ENCODE data around the gene GLRX.

- TF ChIP-seq POLR2A (IDR thresholded peaks at IDR 0.05; ENCODE audit: low read length) (no peak), GATA1 (IDR thresholded peaks at IDR 0.05; ENCODE audit: low read depth, low read length) (no peak)
Measured at GRCh38 chr5:95821110-95822021, 1.2 kb downstream of the GLRX start.

All from erythroblast (primary cell).